ENCODE measurements around the gene PPP1R16B.

PPP1R16B gene

DNA sequence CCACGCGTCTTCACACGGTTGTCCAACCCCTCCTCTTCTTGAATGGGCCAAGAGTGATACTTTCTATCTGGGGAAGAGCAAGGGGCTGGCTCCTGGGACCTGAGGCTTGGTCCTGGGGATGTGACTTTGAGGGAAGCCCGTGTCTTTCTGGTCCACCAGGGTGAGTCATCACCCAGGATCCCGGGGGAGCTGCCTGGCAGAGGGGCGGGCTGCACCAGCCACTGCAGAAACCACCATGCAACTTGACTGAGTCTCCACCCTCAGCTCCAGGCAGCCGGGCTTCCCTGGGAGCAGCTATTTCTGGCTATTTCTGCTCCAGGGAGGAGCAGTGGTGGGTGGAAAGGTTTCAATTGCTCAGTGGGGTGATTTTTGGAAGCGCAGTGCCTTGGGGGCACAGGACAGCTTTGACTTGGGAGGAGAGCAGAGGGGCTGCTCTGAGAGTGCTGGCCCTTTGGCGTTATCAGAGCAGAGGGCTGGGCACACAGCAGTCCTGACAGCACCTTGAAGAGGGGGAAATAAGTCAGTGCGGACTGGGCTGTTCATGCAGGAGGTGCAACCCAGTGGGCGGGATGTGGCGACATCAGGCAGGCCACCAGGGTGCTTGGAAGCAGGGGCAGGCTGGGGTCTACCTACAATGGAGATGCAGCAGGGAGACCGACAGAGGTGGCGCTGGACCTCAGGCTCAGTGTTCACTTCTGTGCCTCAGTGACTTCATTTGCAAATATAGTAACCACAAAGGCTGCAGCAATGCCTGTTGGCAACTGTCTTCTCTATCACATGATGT lies 75.6 kb downstream of the PPP1R16B start:
- DNase-seq, result no peak

DNA sequence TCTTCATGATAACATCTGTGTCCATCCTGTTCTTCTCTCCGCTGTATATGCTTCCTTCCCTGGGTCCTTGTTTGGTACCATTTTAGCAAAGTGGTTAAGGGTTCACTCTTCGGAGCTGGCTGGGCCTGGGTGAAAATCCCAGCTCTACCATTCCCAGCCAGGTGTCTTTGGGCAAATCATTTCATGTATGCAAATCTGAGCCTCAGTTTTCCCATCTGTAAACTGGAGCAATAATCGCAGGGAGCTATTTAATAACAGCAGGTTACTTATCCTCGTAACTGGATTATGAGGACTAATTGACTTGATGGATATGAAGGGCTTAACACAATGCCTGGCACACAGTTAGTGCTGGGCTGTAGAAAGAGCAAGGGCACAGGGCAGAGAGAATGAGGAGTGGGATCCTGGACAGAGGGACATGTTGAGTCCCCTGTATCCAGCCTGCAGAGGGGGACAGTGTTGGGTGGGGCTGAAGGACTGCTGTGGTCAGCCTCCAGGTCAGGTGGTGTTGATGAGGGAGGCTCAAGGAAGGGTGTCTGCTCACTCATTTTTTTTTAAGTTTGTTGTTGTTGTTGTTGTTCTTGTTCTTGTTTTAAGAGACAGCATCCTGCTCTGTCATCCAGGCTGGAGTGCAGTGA lies 76.4 kb downstream of the PPP1R16B start:
- no peak for DNase-seq

DNA sequence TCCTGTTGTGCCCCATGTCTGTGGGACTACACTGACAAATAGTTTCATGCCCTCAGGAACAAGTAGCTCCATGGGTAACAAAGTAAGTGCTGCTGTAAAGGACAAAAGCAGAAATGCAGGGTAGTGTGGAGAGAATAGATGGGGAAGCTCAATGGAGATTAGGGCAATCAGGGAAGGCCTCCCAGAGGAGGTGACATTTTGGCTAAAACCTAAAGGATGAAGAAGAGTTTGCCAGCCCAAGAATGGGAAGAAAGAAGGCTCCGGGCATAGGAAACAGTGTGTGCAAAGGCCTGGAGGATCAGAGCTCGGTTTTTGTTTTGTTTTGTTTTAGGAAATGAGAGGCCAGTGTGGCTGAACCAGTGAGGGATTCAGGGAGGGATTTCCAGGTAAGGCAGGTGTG lies 77.1 kb downstream of the PPP1R16B start:
- DNase-seq, result no peak

DNA sequence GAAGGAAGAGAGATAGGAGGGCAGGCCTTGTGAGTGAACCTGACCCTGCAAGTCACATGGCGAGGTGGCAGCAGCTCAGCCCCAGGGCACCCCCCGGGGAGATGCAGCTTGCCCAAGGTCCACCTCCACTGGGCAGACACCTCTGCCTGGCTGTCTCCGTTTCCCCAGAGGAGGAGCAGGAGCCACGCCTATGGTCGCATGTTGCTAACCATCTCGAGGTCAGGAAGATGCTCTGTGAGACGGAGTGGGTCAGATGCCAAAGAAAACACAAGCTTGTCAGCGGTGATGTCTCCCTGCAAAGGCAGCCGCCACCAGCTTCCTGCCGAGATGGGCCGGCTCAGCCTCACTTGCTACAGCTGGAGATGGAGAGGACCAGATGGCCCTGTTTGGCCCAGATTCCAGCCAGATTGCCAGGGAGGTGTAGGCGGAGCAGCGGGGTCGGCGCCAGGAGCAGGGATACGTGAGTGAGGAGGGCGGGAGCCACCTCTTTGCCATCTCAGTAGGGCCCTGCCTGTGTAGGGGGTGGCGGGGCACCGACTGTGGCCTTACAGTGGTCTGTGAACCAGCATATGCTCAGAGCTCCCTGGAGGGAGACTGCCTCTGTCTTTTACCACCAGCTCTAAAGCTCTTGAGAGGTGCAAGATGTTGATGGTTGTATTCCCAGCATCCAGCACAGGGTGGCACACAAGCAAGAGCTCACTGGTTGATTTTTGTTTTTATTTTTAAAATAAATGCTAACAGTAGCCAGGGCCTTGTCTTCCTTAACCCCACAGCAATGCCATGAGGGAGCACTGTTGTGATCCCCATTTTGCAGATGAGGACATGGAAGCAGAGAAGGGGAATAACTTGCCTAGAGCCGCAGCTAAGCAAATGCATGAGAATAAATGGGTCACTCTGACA lies 77.8 kb downstream of the PPP1R16B start:
- no peak for DNase-seq

DNA sequence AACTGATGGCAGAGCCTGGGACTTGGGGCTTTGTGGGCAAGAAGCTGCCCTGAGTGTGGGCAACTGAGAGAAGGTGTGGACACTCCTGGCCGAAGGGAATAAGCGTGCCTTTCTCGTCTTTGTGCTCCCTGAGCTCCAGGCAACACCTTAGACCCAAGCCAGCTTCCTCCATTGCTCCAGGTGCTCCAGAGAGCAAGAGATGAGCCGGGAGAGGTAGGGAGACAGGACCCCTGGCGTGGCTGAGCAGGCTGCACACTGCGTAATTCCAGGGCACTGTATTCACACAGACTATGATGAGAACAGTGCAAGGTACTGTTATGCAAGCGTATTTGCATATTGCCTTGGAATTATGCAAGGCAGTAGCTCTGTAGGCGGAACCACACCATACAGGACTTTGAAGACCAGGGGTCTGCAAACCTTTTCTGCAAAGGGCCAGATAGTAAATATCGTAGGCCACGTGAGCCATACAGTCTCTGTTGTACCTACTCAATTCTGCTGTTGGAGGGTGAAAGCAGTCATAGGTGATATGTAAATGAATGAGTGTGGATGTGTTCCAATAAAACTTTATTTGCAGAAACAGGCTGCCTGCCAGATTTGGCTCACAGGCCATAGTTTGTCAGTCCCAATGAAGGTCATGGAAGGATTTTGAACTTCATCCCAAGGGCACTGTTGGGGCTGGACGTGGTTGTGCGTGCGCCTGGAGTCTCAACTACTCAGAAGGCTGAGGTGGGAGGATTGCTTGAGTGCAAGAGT lies 78.7 kb downstream of the PPP1R16B start:
- DNase-seq, result no peak

DNA sequence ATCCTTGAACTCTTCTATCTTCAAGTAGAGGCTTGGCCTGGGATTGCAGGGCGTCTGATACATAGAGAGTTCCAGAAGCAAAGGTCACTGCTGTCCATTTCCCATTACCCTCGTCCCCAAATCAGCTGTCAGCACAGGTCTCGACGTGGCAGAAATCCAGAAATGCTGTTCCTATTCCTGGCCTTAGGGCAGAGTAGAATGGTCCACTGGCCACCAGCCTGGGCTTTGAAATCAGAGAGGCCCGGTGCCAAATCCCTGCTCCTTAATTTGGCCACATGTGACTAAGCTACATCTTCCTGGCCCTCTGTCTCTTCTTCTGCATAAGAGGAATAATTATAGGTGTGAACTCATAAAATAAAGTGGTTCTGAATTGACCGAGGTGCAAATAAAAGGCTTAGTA lies 79.9 kb downstream of the PPP1R16B start:
- no peak for DNase-seq

DNA sequence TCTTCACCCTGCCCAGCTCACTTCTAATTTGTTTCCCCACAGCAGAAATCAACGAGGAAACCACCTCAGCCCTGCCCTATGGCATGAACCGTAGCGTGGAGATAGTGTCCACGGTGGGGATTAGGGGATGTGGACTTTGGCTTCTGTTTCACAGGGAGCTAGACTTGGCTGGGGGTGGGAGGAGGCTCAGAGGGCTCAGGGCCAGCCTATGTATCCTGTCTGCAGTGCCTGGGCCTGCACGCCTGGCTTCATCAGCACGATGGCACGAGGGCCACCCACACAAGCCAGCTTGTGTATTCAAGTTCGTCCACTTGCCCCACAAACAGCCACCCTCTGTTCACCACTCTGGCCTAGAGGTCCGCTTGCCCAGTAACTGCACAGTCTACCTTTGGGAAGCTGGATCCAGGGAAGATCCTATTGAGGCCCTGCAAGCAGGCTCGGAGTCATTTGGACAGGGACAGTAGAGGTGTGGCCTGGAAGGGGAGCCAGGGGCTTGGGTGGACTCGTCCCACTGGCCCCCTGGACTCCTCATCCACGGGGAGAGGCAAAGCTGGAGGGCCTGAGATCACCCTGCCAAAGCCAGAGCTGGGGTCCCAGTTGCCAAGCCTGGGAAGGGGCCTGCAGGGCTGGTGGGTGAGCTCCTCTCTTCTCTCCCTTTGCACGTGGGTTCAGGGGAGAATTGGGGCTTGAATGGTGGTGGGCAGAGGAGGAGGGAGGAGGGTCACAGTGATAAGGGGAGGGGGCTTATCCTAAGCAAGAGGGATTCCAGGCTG lies 82.7 kb downstream of the PPP1R16B start:
- DNase-seq, result no peak

DNA sequence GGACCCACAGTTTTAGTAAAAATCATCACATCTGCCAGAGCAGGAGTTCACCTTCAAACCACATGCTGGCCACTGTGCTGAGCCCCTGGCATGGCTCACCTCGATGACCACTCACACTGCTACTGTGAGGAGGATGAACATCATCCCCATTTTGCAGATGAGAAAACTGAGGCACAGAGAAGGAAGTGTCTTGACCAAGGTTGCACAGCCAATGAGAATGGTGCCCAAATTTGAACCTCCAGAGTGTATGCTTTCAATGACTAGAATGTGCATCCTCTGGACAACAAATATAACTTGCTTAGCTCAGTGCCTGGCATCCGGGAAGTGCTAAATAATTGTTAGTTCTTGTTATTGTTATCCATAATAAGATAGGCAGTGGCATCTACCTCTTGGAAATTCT lies 83.6 kb downstream of the PPP1R16B start:
- no peak for DNase-seq

DNA sequence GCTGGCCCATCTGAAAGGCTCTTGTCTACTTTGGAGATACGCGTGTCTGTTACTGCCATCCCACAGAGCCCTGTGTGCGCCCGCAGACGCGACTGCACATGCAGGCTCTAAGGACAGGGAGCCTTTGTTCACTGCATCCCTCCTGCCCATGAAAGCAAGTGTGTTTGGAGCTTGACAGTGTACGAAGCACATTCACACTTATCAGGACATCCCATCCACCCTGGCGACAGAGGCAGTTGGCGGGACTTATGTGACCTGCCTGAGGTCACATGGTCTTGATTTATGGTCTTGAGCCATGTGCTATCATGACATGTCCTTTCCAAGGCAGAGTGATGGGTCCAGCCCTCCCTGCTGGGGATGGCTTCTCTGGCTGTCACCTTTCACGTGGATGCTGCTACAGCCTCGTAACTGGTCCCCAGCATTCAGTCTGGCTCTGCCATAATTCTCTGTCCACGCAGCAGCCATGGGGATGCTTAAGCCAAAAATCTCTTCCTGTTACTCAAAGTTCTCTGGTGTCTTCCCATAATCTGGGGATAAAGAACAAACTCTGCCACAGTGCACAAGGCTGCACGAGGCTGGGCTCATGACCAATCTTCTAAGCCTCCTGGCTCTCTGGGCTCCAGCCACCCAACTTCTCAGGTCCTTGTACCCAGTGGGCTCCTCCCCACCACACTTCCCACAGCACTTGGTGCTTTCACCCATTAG lies 84.4 kb downstream of the PPP1R16B start:
- no peak for DNase-seq

DNA sequence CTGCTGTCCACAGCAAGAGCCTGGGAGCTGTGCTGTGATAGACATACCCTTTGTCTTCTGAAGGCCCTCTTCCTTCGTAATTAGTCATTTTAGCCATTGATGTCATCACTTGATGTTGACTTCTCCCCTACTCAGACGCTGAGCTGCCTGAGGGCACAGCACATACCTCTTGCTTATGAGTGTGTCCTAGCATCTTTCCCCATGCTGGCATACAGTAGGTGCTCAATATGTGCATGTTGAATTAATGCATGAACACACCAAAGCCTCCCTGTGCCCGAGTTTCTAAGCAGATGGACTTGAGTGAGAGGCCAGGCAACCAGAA lies 85.0 kb downstream of the PPP1R16B start:
- no peak for DNase-seq

DNA sequence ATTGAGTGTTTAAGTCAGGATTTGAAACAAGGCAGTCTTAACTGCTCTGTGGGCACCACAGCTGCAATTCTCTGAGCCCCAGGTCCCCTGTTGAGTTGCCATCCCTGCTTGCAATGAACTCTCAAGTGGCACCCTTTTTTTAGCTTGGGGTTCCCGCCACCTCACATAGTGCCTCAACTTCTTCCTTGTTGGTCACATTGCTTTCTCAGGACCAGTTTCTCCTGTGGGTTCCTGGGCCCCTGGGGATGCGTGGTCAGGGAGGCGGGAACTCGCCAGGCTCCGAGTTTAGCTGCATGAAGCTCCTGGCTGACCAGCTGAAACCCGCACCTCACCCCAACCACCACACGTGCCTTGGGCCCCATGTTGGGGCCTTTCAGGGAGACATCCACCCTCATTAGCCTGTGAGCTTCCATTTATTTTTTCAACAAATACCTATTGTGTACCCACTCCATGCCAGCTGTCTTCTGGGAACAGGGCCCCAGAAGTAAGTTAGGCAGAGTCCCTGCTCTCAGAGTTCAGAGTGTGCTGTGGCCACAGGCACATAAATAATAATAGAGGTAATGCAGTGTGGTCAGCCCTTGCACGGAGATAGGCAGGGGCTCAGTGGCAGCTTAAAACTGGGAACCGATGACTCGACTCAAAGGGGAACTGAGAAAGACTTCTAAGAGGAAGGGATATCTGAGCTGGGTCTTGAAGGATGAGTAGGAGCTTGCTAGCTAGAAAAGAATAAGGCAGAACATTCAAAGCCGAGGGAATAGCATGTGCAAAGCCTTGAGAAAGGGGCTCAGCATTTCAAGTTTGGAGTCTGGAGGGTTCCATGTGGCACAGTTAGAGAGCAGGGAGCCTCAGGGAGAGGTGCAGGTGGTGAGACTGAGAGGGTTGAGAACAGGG lies 86.8 kb downstream of the PPP1R16B start:
- DNase-seq, result no peak

DNA sequence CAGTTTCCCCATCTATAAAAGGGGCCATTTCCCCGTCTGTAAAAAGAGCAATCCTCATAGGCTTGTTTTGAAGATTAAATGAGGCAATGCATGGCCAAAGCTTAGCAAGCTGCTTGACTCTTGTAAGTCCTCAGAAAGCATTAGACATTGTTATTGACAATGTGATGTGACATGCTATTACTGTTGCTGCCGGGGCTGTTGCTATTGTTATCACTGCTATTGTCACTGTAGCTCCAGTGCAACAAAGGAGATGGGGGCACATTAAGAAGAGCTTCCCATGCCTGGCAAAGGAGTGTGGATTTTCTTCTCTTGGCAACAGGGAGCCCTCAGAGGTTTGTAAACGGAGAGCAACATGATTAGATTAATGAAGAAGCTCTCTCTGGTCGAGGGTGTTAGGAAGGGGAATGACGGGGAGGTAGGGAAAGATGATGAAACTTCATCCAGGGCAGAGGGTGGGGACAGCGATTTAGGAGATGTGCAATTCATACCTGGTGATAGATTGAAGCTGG lies 87.6 kb downstream of the PPP1R16B start:
- no peak for DNase-seq

DNA sequence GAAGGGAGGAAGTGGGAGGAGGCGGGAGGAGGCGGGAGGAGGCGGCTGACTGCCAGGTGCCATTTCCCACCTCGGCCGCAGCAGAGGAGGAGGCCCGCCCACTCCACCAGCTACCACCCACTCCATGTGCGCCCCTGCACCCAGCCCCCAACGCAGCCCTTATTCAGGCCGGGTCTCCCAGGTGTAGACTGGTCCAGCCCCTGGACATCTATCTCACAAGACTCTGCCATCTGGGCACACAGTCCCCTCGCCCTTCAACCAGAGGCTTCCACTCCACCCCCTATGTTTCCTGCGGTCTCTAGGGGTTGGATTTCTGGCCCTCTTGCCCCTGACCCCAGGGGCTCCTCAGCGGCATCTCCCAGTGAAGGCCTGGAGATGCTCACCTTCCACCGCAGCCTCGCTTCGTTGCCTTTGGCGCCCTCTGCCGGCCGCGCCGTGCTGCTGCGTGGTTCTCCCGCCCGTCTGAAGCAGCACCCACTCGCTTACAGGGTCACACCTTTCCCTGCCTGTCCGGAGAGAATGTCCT lies 88.1 kb downstream of the PPP1R16B start:
- no peak for DNase-seq

DNA sequence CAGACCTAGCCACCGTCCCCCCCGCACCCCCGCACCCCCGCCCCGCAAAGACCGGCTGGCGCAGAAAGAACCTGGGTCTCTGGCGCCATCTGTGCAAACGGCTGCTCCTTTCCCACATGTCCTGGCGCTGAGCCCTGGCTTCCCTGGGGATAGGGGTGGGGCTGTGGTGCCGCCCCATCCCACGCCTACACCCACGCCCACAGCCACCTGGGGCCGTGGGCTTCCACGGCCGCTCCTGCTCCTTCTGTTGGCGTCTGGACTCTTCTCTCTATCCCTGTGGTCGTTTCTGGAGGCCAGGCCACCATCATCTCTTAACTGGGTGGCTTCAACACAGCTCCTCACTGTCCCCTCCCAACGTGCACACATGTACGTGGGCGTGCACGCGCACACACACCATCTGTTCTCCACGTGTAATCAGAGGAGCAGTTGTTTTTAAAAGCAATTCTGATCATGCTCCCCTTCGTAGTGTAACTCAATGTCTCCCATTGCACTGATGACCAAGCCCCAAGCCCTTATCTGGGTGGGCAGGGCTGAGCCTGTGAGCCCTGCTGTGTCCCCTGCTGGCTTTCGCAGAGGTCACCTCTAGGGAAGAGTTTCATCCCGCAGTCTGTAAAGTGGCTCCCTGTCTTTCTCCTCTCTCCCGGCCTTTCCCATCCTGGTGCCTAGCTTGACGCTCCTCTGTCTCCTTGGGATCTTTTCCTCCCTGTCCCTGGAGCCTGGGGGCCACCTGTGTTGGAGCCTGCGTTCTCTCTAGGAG lies 88.8 kb downstream of the PPP1R16B start:
- no peak for DNase-seq

DNA sequence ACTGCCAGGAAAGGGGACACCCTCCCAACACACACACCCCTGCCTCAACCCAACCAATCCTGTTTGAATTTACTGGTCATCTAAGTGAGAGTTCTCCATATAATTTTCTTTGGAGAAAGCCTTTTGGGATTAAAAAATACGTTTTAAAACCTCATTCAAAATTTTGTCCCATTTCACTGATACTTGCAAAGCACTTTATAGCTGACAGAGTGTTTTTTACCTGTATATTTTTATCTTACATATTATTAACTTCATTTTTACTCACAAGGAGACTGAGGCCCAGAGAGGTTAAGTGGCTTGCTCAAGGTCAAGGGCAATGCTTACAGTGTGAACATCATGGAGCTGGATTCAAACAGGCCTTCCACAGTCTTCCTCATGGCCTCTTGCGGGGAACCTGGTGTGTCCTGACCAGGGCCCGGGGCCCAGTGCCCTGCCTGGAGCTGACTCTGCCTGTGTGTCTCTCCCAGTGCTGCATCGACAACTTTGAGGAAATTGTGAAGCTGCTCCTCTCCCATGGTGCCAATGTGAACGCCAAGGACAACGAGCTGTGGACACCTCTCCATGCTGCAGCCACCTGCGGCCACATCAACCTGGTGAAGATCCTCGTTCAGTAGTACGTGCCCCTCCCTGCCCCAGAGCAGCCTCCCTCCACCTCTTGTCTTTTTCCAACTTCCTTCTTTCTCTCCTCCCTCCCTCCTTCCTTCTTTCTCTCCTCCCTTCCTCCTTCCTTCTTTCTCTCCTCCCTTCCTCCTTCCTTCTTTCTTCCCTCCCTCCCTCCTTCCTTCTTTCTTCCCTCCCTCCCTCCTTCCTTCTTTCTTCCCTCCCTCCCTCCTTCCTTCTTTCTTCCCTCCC lies 89.8 kb downstream of the PPP1R16B start:
- DNase-seq, result no peak

DNA sequence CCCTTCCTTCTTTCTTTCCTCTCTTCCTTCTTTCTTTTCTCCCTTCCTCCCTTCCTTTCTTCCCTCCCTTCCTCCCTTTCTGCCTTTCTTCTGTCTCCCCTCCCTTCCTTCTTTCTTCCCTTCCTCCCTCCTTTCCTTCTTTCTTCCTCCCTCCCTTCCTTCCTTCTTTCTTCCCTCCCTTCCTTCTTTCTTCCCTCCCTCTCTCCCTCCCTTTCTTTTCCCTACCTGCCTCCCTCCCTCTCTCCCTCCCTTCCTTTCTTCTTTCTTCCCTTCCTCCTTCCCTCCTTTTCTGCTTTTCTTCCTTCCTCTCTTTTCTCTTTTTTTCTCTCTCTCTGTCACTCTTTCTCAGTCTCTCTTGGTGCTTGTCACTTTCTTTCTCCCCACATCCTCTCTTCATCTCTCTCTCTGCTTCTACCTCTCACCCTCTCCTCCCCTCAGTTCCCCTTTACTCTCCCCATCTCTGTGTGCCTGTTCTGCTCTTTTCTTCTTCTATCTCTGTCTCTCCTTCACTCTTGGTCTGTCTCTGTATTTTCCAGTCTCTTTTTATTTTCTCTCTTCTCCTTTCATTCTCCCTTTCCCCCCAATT lies 90.6 kb downstream of the PPP1R16B start:
- DNase-seq, result no peak

DNA sequence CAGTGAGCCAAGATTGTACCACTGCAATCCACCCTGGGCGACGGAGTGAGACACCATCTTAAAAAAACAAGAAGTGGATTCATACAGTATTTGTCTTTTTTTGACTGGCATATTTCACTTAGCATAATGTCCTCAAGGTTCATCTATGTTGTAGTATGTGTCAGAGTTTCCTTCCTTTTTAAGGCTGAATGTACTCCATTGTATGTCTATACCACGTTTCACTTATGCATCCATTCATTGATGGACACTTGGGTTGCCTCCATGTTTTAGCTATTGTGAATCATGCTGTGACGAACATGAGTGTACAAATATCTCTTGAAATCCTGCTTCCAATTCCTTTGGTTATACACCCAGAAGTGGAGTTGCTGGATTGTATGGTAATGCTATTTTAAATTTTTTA lies 91.8 kb downstream of the PPP1R16B start:
- DNase-seq, result no peak

DNA sequence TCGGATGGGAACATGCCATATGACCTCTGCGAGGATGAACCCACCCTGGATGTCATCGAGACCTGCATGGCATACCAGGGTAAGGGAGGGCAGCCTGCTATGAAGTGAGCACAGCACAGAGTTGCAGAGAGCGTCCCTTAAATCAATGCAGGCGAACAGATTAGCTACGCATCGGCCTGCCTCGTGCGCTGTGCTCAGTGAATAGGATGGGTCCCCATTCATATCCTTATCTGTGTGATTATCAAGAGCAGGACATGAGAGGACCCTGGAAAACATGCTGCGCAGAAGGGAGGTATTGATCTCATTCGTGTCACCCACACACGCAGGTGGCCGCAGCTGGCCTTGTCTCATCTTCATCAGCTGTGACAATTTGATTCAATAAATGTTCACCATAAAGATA lies 95.1 kb downstream of the PPP1R16B start:
- no peak for DNase-seq

Measured in amniotic stem cell (primary cell).